Naive thymus-derived CD8-positive, alpha-beta T cell (primary cell): ENCODE results near the gene HOXA13. TPM values are rescaled to one million over a fixed set of nuclear protein-coding genes. Genes with fewer than 3 reads are reported as not detected.

Experiments used
- ATAC-seq, 2 donors: fragments of 150-1000 bp; cut with Tn5 transposase in 1 of 2; sonication (Bioruptor Pico), chemical (Tn5 transposase) in 1 of 2; 1 replicate in 1 of 2; 2 replicates in 1 of 2; pipeline ENCODE4 v1.10.0; 2021; ENCODE audit warnings: mild to moderate bottlenecking in 2 of 2, moderate library complexity in 2 of 2
- POLR2A ChIA-PET: fragments of 350-600 bp; sonication (Branson Sonifier 250); formaldehyde crosslinking; loops from one replicate; lab custom pipeline; 2021; ENCODE audit warnings: antibody characterized with exemption; lab: Charles Lee
- DNase-seq, 10 donors: peaks; one replicate each; pipeline versions ENCODE4 v3.0.0 to v3.0.0-alpha.2; 2020 to 2022
- H3K27ac Mint-ChIP-seq, 10 donors: one replicate each; pipeline ENCODE4 v1.8.0; 2020 to 2022; ENCODE audit warnings: mild to moderate bottlenecking in 10 of 10, mixed read lengths in 10 of 10, moderate library complexity in 4 of 10, inconsistent platforms in 1 of 10
- H3K27me3 Mint-ChIP-seq, 5 donors: one replicate each; pipeline ENCODE4 v1.8.0; 2021 to 2022; ENCODE audit warnings: mixed read lengths in 5 of 5
- H3K36me3 Mint-ChIP-seq, 3 donors: one replicate each; pipeline ENCODE4 v1.8.0; 2020 to 2022; ENCODE audit warnings: mixed read lengths in 3 of 3, mild to moderate bottlenecking in 2 of 3, inconsistent platforms in 1 of 3
- H3K4me1 Mint-ChIP-seq, 4 donors: one replicate each; pipeline ENCODE4 v1.8.0; 2021 to 2022; ENCODE audit warnings: mixed read lengths in 4 of 4
- H3K4me3 Mint-ChIP-seq, 10 donors: one replicate each; pipeline ENCODE4 v1.8.0; 2020 to 2022; ENCODE audit warnings: mild to moderate bottlenecking in 10 of 10, mixed read lengths in 10 of 10, moderate library complexity in 6 of 10, inconsistent platforms in 1 of 10
- H3K9me3 Mint-ChIP-seq, 9 donors: one replicate each; pipeline ENCODE4 v1.8.0; 2020 to 2022; ENCODE audit warnings: mixed read lengths in 9 of 9, mild to moderate bottlenecking in 3 of 9, inconsistent platforms in 1 of 9, moderate library complexity in 1 of 9
- polyA plus RNA-seq, 3 donors: library from polyadenylated mRNA; unstranded; fragments of 300-500 nt; fragmentation: Illumina TruSeq; gene quantifications; one replicate each; pipeline ENCODE4 v1.2.3, GENCODE V29; 2021
- total RNA-seq, 8 experiments: library from RNA in 2 of 8; stranded (reverse) in 2 of 8; gene quantifications; one replicate each; pipeline ENCODE4 v1.2.3 and lab custom pipeline; 2021 to 2026

Gene HOXA13
- total and polyA plus RNA-seq, 5 experiments from 2014 or later, result not detected

DNA sequence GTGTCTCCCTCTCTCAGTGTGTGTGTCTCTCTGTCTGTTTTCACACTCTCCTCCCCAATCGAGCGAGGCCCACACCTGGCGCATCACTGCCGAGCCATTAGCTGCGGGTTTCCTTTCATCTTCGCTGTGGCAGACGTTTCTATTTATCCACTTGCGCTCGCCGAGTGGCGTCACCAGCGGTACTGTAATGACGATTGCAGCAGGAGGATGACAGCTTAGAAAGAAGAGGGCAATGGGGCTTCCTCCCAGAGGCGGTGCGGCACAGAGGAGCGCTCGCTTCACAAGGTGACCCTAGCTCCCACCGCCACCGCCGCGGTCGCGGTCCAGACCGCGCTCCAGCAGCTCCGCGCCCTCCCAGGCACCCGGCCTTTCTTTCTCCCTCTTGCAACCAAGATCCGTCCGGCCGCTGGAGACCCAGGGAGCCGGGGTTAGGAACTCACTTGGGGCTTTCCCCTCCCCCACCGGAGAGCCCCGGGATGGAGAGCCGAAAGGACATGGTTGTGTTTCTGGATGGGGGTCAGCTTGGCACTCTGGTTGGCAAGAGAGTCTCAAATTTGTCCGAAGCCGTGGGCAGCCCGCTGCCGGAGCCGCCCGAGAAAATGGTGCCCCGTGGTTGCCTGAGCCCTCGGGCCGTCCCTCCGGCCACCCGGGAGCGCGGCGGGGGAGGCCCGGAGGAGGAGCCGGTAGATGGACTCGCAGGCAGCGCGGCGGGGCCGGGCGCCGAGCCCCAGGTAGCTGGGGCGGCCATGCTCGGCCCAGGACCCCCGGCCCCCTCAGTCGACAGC lies 42.9 kb upstream of the HOXA13 start, which contains the start of gene EVX1:
Gene EVX1 (plus strand): TSS at position 248 of the 785 bp plus-strand sequence. CDS start 229 bp downstream, at position 477.
- Mint-ChIP-seq H3K4me3 (peak within 1 kb of the TSS; percentile 26 to 75 (median 57)), H3K27ac (peak within 1 kb of the TSS in 5 of 10 donors; percentile 65 to 85 (median 77)), H3K4me1 (peaks cover 13 to 53% (median 41%) of the 10 kb centered on the region in 4 donors), H3K27me3 (peaks cover 35 to 86% (median 66%) of the 10 kb centered on the region in 5 donors), H3K9me3 (no peaks in the 10 kb centered on the region), H3K36me3 (peaks cover 0 to 2% (median 0%) of the 10 kb centered on the region in 3 donors)
- ATAC-seq, result peak; percentile 50 to 74
- peak in 8 of 10 donors; percentile 11 to 70 (median 50) for DNase-seq
- POLR2A ChIA-PET, result no interaction called here

DNA sequence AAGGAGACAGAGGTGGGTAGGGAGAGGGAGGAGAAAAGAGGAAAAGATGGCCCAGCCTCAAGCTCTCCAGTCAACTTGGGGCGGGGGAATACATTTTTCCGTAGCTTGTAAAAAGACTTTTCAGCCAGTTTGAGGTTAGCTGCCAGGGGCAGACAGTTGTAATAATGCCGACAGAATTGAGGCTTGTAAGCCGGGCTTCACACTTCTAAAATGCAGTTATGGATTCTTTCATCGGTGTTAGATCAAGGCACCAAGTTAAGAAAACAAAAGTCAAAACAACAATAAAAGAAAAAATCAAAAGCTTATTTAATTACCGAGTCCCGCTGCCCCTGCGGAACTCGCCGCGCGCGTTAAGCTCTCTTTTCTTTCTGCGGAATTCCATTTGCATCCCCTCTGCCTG lies 42.3 kb upstream of the HOXA13 start:
- peak overlapping the region in 8 of 10 donors; percentile 32 to 75 (median 57) for H3K4me3 Mint-ChIP-seq
- H3K27me3 Mint-ChIP-seq, result peaks cover 33 to 85% (median 66%) of the 10 kb centered on the region in 5 donors
- H3K4me1 Mint-ChIP-seq, result peaks cover 13 to 51% (median 40%) of the 10 kb centered on the region in 4 donors
- H3K9me3 Mint-ChIP-seq, result no peaks in the 10 kb centered on the region
- POLR2A ChIA-PET, result no interaction called here
- H3K27ac Mint-ChIP-seq, result peak overlapping the region in 5 of 10 donors; percentile 23 to 85 (median 69)
- ATAC-seq (no peak), DNase-seq (no peak)
- peaks cover 0 to 2% (median 0%) of the 10 kb centered on the region in 3 donors for H3K36me3 Mint-ChIP-seq

GRCh38 chr7:27241189-27242056 lies 41.5 kb upstream of the HOXA13 start:
- Mint-ChIP-seq H3K4me1 (peaks cover 14 to 44% (median 38%) of the 10 kb centered on the region in 4 donors), H3K36me3 (peaks cover 0 to 2% (median 0%) of the 10 kb centered on the region in 3 donors), H3K9me3 (no peaks in the 10 kb centered on the region), H3K27me3 (peaks cover 35 to 85% (median 68%) of the 10 kb centered on the region in 5 donors), H3K4me3 (peak overlapping the region in 4 of 10 donors; percentile 2 to 36 (median 24)), H3K27ac (peak overlapping the region in 1 of 10 donors; percentile 2)
- DNase-seq (no peak), ATAC-seq (no peak)
- POLR2A ChIA-PET, result no interaction called here

GRCh38 chr7:27240015-27240731 lies 40.3 kb upstream of the HOXA13 start:
- H3K4me3 Mint-ChIP-seq, result peak overlapping the region in 9 of 10 donors; percentile 5 to 54 (median 36)
- H3K27ac Mint-ChIP-seq, result peak overlapping the region in 1 of 10 donors; percentile 2
- H3K4me1 Mint-ChIP-seq, result peaks cover 15 to 47% (median 38%) of the 10 kb centered on the region in 4 donors
- POLR2A ChIA-PET, result no interaction called here
- peaks cover 36 to 91% (median 72%) of the 10 kb centered on the region in 5 donors for H3K27me3 Mint-ChIP-seq
- H3K36me3 Mint-ChIP-seq, result peaks cover 0 to 2% (median 0%) of the 10 kb centered on the region in 3 donors
- no peaks in the 10 kb centered on the region for H3K9me3 Mint-ChIP-seq
- ATAC-seq (no peak), DNase-seq (no peak)

- Mint-ChIP-seq H3K27ac (no peak overlapping the region), H3K4me1 (peaks cover 15 to 43% (median 31%) of the 10 kb centered on the region in 4 donors), H3K9me3 (no peaks in the 10 kb centered on the region), H3K4me3 (peak overlapping the region in 8 of 10 donors; percentile 4 to 59 (median 36)), H3K27me3 (peaks cover 38 to 91% (median 69%) of the 10 kb centered on the region in 5 donors), H3K36me3 (peaks cover 0 to 2% (median 0%) of the 10 kb centered on the region in 3 donors)
- ATAC-seq (no peak), DNase-seq (no peak)
- POLR2A ChIA-PET, result no interaction called here
These were observed 39.6 kb upstream of the HOXA13 start for GRCh38 chr7:27239387-27240014.

DNA sequence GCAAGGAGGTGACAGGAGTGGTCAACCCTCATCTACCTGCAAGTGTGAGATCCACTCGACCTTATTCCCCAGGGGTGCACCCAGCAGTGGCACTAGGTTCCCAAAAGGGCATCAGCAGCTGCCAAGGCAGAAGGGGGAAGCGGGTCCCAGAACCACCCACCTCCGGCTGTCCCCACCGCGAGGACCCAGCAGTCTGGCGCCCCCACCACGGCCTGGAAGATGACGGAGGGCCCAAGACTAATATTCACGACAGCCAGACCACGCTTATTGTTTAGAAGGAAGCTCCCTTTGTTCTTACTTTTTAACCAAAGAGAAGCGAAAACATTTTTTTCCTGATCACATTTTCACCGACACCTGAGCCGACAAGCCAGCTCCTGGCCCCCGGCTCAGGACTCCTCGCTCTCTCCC lies 39.1 kb upstream of the HOXA13 start:
- peaks cover 39 to 91% (median 70%) of the 10 kb centered on the region in 5 donors for H3K27me3 Mint-ChIP-seq
- ATAC-seq (no peak), DNase-seq (no peak)
- peaks cover 0 to 2% (median 0%) of the 10 kb centered on the region in 3 donors for H3K36me3 Mint-ChIP-seq
- H3K27ac Mint-ChIP-seq, result no peak overlapping the region
- H3K4me3 Mint-ChIP-seq, result peak overlapping the region in 9 of 10 donors; percentile 4 to 63 (median 44)
- peaks cover 15 to 40% (median 28%) of the 10 kb centered on the region in 4 donors for H3K4me1 Mint-ChIP-seq
- POLR2A ChIA-PET, result no interaction called here
- H3K9me3 Mint-ChIP-seq, result no peaks in the 10 kb centered on the region

- peaks cover 0 to 2% (median 0%) of the 10 kb centered on the region in 3 donors for H3K36me3 Mint-ChIP-seq
- no peaks in the 10 kb centered on the region for H3K9me3 Mint-ChIP-seq
- POLR2A ChIA-PET, result interaction anchor here (0.6 kb wide), 1 partner anchor 364 kb away, joined by 3 read pairs; no protein-coding TSS in a partner anchor
- H3K27ac Mint-ChIP-seq, result no peak overlapping the region
- H3K27me3 Mint-ChIP-seq, result peaks cover 45 to 92% (median 74%) of the 10 kb centered on the region in 5 donors
- H3K4me1 Mint-ChIP-seq, result peaks cover 12 to 34% (median 23%) of the 10 kb centered on the region in 4 donors
- DNase-seq (no peak), ATAC-seq (no peak)
- peak overlapping the region in 6 of 10 donors; percentile 0 to 39 (median 13) for H3K4me3 Mint-ChIP-seq
These were observed 37.9 kb upstream of the HOXA13 start for GRCh38 chr7:27237735-27238334.

DNA sequence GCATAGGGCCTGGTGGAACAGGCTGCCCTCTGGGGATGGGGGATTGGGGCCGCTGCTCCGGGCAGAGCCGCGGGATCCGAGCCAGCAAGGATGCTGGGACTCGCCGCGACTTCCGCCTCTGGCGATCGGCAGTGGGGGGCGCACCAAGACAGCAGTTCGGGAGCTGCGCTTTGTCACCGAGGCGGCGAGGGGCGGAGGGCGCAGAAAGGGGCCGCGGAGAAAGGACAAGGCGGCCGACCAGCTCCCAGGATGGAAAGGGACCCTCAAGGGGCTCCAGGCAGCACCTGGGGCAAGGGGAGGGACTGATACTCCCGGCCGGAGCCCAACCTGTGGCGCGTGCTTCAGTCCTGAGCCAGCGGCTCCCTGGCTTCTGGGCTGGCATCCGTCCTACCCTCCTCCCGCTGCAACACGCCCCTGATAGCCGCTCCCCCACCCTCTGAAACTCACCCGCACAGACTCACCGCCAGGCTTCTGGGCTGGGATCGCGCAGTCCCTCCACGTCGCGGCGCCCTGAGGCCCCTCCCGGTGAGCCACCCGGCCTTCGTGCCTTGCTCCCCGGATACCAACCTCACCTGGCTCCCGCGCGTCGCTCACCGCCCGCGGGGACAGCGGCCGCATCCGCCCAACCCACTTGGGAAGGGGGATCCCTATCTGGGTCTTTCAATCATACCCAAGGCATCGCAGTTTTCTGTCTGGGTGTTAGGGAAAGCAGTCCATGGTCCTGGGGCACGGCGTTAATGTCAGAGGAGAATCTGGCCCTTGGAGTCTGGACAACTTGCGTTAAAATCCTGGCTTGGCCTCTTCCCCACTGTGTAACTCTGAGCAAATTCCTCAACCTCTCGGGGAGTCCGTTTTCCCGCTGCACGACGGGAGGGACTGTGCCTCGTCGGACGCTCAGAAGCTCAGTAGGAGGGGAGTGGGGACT lies 35.8 kb upstream of the HOXA13 start:
- DNase-seq (no peak), ATAC-seq (peak in 1 of 2 donors; percentile 35)
- POLR2A ChIA-PET, result no interaction called here
- peaks cover 6 to 19% (median 14%) of the 10 kb centered on the region in 4 donors for H3K4me1 Mint-ChIP-seq
- peak overlapping the region in 1 of 10 donors; percentile 24 for H3K27ac Mint-ChIP-seq
- peaks cover 42 to 75% (median 62%) of the 10 kb centered on the region in 5 donors for H3K27me3 Mint-ChIP-seq
- H3K36me3 Mint-ChIP-seq, result no peaks in the 10 kb centered on the region
- H3K9me3 Mint-ChIP-seq, result no peaks in the 10 kb centered on the region
- H3K4me3 Mint-ChIP-seq, result peak overlapping the region in 7 of 10 donors; percentile 7 to 55 (median 41)

GRCh38 chr7:27229448-27229847 lies 29.6 kb upstream of the HOXA13 start:
- Mint-ChIP-seq H3K4me1 (peaks cover 0 to 2% (median 0%) of the 10 kb centered on the region in 4 donors), H3K4me3 (no peak overlapping the region), H3K27ac (no peak overlapping the region), H3K27me3 (peaks cover 28 to 73% (median 45%) of the 10 kb centered on the region in 5 donors), H3K9me3 (no peaks in the 10 kb centered on the region), H3K36me3 (no peaks in the 10 kb centered on the region)
- DNase-seq (no peak), ATAC-seq (no peak)
- POLR2A ChIA-PET, result no interaction called here
